GM18867 (cell line): ENCODE results near the gene LIMK2.

Experiments used
- ATAC-seq: cut with Tn5 transposase; IDR thresholded peaks from one replicate; pipeline ENCODE4 v1.9.1; 2021; ENCODE audit warnings: mild to moderate bottlenecking, moderate library complexity; ENCODE audit not compliant: unreplicated experiment

The LIMK2 gene

DNA sequence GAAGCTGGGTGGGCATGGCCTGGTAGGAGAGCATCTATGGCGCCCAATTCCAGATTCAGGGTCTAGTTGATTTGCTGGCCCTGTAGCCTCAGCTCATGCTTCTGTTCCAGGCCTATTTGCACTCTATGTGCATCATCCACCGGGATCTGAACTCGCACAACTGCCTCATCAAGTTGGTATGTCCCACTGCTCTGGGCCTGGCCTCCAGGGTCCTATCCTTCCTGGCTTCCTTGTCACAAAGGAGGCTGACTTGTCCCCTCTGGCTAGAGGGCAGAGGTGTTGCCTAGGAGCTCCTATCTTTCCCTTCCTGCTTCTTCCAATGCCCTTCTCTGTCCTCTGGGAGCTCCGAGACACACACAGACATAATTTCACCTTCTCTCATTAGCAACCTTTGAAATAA is 58.9 kb downstream of the LIMK2 start:
- no peak for ATAC-seq

DNA sequence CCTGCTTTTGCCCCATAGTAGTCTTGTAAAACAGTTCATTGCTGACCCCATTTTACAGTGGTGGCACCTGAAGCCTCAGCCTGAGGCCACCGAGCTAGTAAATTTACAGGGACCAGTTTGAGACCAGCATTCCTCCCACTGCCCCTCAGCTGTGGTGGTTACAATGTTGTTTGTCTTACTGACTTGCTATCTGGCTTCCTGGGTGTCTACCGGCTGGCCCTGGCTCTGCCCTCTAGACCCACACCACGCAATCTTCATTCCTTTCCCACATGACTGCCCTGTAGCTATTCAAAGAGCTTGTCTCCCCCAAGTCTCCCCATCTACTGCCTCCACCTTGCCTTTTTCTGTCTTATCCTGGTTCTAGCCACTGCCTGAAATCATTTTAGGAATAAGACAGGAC is 59.4 kb downstream of the LIMK2 start:
- ATAC-seq: no peak

DNA sequence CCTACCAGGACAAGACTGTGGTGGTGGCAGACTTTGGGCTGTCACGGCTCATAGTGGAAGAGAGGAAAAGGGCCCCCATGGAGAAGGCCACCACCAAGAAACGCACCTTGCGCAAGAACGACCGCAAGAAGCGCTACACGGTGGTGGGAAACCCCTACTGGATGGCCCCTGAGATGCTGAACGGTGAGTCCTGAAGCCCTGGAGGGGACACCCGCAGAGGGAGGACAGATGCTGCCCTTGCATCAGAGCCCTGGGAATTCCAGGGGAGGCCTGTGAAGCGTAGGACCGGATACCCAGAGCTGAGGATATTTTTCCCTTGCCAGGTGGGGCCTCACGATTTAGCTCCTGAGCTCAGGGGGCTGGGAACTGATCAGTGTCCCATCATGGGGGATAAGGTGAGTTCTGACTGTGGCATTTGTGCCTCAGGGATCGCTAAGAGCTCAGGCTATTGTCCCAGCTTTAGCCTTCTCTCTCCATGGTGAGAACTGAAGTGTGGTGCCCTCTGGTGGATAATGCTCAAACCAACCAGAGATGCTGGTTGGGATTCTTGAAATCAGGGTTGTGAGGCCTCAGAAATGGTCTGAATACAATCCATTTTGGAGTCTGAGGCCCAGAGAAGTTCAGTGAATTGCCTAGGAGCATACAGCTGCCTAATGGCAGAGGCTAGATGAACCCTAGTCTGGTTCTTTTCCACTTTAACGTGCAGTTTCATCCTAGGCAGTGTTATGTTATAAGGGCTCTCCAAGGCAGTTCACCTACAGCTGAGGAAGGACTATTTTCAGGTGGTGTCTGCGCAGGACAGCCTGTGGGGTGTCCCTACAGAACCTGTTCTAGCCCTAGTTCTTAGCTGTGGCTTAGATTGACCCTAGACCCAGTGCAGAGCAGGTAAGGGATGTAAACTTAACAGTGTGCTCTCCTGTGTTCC is 60.7 kb downstream of the LIMK2 start:
- no peak for ATAC-seq

DNA sequence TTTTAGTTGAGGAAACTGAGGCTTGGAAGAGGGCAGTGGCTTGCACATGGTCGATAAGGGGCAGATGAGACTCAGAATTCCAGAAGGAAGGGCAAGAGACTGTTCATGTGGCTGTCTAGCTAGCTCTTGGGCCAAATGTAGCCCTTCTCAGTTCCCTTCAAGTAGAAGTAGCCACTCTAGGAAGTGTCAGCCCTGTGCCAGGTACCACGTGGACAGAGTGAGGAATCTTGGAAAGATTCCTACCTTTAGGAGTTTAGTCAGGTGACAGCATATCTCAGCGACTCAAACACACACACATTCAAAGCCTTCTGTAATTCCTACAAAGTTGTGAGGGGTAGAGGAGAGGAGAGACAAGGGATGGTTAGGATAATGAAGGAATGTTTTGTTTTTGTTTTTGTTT is 61.9 kb downstream of the LIMK2 start:
- no peak for ATAC-seq

DNA sequence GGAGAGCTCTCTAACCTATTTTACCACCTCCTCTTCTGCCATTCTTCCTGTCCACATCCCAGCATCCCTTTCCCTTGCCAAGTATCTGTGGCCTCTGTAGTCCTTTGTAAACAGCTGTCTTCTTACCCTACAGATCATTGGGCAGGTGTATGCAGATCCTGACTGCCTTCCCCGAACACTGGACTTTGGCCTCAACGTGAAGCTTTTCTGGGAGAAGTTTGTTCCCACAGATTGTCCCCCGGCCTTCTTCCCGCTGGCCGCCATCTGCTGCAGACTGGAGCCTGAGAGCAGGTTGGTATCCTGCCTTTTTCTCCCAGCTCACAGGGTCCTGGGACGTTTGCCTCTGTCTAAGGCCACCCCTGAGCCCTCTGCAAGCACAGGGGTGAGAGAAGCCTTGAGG is 62.9 kb downstream of the LIMK2 start:
- no peak for ATAC-seq

DNA sequence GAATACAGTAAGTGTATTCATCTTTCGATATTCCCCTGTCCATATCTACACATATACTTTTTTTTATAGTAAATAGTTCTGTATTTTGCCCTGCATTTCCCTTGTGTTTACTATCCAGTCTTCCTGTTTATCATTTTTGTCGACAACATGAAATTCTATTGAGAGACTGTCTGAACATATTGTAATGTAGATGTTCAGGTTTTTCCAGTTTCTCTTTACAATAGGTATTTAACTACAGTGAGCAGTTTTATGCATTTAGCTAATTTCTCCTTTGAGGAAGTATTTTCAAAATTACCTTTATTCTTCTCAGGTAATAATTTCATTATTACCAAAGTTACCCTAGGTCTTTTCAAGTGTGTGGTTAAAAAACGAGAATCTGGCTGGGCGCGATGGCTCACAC is 63.5 kb downstream of the LIMK2 start:
- no peak for ATAC-seq

DNA sequence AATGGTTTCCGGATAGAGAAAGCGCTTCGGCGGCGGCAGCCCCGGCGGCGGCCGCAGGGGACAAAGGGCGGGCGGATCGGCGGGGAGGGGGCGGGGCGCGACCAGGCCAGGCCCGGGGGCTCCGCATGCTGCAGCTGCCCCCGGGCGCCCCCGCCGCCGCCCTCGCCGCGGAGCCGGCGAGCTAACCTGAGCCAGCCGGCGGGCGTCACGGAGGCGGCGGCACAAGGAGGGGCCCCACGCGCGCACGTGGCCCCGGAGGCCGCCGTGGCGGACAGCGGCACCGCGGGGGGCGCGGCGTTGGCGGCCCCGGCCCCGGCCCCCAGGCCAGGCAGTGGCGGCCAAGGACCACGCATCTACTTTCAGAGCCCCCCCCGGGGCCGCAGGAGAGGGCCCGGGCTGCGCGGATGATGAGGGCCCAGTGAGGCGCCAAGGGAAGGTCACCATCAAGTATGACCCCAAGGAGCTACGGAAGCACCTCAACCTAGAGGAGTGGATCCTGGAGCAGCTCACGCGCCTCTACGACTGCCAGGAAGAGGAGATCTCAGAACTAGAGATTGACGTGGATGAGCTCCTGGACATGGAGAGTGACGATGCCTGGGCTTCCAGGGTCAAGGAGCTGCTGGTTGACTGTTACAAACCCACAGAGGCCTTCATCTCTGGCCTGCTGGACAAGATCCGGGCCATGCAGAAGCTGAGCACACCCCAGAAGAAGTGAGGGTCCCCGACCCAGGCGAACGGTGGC is 64.5 kb downstream of the LIMK2 start:
- no peak for ATAC-seq

DNA sequence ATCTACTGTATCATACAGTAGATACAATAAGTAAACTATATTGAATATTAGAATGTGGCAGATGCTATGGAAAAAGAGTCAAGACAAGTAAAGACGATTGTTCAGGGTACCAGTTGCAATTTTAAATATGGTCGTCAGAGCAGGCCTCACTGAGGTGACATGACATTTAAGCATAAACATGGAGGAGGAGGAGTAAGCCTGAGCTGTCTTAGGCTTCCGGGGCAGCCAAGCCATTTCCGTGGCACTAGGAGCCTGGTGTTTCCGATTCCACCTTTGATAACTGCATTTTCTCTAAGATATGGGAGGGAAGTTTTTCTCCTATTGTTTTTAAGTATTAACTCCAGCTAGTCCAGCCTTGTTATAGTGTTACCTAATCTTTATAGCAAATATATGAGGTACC is 65.6 kb downstream of the LIMK2 start:
- no peak for ATAC-seq

DNA sequence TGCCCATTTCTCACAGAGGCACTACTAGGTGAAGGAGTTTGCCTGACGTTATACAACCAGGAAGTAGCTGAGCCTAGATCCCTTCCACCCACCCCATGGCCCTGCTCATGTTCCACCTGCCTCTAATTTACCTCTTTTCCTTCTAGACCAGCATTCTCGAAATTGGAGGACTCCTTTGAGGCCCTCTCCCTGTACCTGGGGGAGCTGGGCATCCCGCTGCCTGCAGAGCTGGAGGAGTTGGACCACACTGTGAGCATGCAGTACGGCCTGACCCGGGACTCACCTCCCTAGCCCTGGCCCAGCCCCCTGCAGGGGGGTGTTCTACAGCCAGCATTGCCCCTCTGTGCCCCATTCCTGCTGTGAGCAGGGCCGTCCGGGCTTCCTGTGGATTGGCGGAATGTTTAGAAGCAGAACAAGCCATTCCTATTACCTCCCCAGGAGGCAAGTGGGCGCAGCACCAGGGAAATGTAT is 66.1 kb downstream of the LIMK2 start:
- no peak for ATAC-seq

DNA sequence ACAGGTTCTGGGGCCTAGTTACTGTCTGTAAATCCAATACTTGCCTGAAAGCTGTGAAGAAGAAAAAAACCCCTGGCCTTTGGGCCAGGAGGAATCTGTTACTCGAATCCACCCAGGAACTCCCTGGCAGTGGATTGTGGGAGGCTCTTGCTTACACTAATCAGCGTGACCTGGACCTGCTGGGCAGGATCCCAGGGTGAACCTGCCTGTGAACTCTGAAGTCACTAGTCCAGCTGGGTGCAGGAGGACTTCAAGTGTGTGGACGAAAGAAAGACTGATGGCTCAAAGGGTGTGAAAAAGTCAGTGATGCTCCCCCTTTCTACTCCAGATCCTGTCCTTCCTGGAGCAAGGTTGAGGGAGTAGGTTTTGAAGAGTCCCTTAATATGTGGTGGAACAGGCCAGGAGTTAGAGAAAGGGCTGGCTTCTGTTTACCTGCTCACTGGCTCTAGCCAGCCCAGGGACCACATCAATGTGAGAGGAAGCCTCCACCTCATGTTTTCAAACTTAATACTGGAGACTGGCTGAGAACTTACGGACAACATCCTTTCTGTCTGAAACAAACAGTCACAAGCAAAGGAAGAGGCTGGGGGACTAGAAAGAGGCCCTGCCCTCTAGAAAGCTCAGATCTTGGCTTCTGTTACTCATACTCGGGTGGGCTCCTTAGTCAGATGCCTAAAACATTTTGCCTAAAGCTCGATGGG is 66.7 kb downstream of the LIMK2 start:
- no peak for ATAC-seq

DNA sequence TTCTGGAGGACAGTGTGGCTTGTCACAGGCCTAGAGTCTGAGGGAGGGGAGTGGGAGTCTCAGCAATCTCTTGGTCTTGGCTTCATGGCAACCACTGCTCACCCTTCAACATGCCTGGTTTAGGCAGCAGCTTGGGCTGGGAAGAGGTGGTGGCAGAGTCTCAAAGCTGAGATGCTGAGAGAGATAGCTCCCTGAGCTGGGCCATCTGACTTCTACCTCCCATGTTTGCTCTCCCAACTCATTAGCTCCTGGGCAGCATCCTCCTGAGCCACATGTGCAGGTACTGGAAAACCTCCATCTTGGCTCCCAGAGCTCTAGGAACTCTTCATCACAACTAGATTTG is 67.2 kb downstream of the LIMK2 start:
- no peak for ATAC-seq

DNA sequence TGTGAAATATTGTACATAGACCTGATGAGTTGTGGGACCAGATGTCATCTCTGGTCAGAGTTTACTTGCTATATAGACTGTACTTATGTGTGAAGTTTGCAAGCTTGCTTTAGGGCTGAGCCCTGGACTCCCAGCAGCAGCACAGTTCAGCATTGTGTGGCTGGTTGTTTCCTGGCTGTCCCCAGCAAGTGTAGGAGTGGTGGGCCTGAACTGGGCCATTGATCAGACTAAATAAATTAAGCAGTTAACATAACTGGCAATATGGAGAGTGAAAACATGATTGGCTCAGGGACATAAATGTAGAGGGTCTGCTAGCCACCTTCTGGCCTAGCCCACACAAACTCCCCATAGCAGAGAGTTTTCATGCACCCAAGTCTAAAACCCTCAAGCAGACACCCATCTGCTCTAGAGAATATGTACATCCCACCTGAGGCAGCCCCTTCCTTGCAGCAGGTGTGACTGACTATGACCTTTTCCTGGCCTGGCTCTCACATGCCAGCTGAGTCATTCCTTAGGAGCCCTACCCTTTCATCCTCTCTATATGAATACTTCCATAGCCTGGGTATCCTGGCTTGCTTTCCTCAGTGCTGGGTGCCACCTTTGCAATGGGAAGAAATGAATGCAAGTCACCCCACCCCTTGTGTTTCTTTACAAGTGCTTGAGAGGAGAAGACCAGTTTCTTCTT is 67.9 kb downstream of the LIMK2 start:
- no peak for ATAC-seq

DNA sequence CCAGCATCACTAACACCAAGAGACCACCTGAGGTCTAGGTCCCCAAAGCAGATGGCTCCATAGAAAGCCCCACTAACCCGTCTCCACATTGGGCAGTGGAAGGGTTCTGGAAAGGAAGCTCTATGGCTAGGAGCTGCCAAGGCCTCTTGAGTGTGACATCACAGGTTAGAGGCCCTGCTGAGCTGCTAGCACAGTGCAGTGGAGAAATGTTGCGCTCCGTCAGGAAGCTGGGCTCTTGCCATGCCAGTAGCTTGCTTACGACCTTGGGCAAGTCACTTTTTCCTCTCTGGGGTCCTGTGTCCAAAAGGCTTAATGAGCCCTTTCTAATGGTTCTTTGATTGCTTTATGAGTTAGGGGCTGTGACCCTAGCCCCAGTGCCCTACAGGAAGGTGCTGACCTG is 69.6 kb downstream of the LIMK2 start:
- no peak for ATAC-seq

DNA sequence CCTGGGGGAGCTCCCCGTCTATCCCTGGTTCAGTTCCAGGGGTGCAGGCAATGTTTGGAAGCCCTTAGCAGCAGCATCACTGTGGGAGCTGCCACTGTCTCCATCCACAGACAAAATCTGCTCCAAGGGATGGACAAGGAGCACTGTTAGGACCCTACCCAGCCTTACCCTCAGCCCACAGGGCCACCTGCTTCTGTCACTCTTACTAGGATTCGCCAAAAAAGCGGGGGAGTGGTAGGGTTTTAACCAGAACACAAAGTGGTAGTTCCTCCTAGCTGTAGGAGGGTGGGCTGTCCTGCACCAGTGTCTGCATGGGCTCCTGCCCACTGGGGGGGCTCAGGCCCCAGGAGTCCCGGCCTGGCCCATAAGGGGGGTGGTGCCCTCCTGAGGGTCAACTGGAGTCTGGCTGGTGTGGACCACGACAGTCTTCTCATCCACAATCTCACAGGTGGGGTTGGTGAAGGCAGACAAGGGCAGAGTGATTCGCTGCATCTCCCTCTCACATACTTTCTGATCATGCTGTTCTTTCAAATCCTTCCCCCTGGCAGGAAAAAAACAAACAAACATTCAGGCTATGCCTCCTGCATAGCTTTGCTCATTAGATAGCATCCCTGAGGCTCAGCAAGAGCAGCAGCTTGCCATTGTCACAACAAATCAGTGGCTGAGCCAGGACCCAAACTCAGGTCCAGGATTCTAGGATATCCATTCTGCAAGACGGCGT is 70.8 kb downstream of the LIMK2 start:
- ATAC-seq: no peak

DNA sequence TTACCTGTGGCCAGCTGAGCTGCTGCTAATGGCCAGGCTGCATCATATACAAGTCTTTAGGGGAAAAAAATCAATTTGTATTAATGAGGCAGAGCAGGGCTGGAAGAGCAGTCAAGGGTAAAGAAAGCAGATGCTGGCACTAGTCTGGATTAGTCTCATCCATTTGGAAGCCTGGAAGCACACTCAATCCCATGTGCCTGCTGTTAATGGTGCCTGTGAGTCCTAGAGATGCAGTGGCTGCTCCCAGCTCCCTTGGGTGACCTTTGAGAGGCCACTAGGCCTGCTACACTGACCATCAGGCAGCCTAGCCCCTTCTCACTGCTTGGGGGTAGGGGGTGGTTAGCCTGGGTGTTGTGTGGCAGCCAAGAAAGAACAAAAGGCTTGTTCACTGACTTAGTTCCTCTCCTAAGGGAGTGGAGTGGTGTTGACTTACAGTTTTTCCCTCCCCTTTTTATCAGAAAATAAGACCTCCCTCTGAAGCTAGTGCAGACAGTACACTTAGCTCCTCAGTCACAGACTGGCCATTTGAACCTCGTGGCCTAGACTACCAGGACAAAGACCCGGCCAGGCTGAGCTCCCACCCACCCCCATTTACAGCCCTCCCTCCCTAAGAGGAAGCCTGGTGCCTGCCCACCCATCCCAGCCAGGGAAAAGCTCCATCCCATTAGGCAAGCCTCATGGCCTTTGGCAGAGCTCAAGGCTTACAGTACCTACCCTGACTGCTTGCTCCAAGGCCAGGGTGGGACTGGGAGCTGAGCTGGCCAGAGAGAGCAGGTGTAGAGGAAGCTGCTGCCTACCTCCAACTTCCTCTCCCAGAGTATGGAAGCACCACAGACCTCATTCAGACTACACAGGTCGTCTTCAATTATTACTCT is 72.4 kb downstream of the LIMK2 start:
- ATAC-seq: no peak

DNA sequence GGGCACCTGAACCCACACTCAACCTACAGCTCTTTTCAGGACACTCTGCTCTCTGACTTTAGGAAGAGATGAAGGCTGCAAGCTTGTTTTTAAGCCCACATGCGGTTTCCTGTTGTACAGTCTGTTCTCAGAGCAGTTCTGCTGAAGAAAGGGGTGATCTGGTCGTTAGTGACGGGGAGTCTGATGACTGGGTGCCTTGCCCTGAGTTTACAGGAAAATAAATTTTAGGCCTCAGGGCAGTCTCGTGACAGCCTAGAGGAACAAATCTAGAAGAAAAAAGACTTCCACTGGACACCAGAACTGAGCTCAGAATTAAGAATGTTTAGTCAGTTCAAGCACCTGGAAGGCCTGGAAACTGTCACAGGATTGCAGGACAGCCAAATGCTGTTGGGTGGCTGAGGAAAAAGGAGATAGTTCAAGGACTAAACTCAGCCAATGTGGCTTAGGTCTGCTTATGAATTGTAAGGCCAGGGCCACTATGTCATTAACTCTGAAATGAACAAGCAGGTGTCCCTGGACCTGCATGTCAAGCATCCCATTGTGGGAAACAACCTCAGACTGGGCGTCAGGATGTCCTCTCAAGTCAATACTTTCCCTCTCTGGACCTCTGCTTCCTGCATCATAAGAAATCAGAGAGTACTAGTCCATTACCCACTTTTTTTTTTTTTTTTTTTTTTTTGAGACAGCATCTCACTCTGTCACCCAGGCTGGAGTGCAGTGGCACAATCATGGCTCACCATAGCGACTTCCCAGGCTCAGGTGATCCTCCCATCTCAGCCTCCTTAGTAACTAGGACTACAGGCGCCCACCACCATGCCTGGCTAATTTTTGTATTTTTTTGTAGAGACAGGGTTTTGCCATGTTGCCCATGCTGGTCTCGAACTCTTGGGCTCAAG is 74.5 kb downstream of the LIMK2 start:
- ATAC-seq: no peak

DNA sequence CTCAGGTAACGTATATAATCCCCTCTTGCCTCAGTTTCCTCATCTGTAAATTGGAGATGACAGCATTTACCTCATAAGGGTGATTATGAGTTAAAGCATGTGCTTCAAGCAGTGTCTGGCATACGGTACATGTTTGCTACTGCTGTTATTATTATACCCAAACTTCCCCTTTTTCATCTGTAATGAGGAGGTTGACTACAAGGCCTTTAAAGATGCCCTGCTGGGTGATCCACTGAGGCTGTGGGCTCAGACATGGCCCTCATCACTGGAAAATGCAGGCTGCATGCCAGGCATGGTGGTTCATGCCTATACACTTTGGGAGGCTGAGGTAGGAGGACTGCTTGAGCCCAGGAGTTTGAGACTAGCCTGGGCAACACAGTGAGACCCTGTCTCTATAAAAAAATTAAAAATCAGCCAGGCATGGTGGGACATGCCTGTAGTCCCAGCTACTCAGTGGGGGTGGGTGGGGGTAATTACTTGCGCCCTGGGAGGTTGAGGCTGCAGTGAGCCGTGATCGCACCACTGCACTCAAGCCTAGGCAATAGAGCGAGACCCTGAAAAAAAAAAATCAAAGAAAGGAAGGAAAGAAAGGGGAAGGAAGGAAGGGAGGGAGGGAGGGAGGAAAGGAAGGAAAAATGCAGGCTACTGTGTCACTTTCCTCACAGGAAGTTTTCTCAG is 75.9 kb downstream of the LIMK2 start:
- ATAC-seq: no peak
